Endodermal cell (in vitro differentiated cells): ENCODE measurements around the gene SHKBP1. TPM values are rescaled to one million over a fixed set of nuclear protein-coding genes. Genes with fewer than 3 reads are reported as not detected.
"Not testable (repeated sequence)": the region's sequence is repeated elsewhere in the genome, so short reads cannot be mapped to it uniquely, and the experiment has no call there.

ENCODE experiments used
- DNase-seq: peaks from one replicate; pipeline ENCODE4 v3.0.0-alpha.2; 2017
- H3K27ac ChIP-seq: 2 replicates; pipeline ENCODE4 v1.5.1; 2013; ENCODE audit warnings: mild to moderate bottlenecking, low read depth, low read length, moderate library complexity
- H3K27me3 ChIP-seq: 2 replicates; pipeline ENCODE4 v1.6.1; 2013; ENCODE audit warnings: mild to moderate bottlenecking, low read length, moderate library complexity; ENCODE audit not compliant: insufficient read depth, control insufficient read depth, poor library complexity, severe bottlenecking
- H3K36me3 ChIP-seq: 2 replicates; pipeline ENCODE4 v1.7.0; 2013; ENCODE audit warnings: mild to moderate bottlenecking, low read length, moderate library complexity; ENCODE audit not compliant: control insufficient read depth, insufficient read depth
- H3K4me1 ChIP-seq: one replicate; pipeline ENCODE4 v1.7.0; 2013; ENCODE audit warnings: low read length; ENCODE audit not compliant: control insufficient read depth, insufficient read depth
- H3K4me3 ChIP-seq: 2 replicates; pipeline ENCODE4 v1.5.1; 2013; ENCODE audit warnings: mild to moderate bottlenecking, low read length, moderate library complexity
- H3K9ac ChIP-seq: 2 replicates; pipeline ENCODE4 v1.6.1; 2013; ENCODE audit warnings: mild to moderate bottlenecking, low read length, moderate library complexity; ENCODE audit not compliant: poor library complexity, severe bottlenecking; ENCODE audit errors: extremely low read depth
- H3K9me3 ChIP-seq: 2 replicates; pipeline ENCODE4 v1.6.1; 2013; ENCODE audit warnings: mild to moderate bottlenecking, low read length, moderate library complexity; ENCODE audit not compliant: control insufficient read depth
- H3K27ac Mint-ChIP-seq: 2 replicates; pipeline ENCODE4 v1.8.0; 2020; ENCODE audit warnings: mixed read lengths
- H3K27me3 Mint-ChIP-seq: 2 replicates; pipeline ENCODE4 v1.8.0; 2021; ENCODE audit warnings: mild to moderate bottlenecking, mixed read lengths; ENCODE audit not compliant: insufficient read depth
- H3K36me3 Mint-ChIP-seq: 2 replicates; pipeline ENCODE4 v1.8.0; 2020; ENCODE audit warnings: low read depth, mixed read lengths
- H3K4me1 Mint-ChIP-seq: 2 replicates; pipeline ENCODE4 v1.8.0; 2020; ENCODE audit warnings: mixed read lengths
- H3K4me3 Mint-ChIP-seq: 2 replicates; pipeline ENCODE4 v1.8.0; 2020; ENCODE audit warnings: mild to moderate bottlenecking, moderate library complexity, mixed read lengths
- H3K9me3 Mint-ChIP-seq: 2 replicates; pipeline ENCODE4 v1.8.0; 2020; ENCODE audit warnings: mild to moderate bottlenecking, mixed read lengths
- WGBS, 2 experiments: methylation state at CpG; one replicate each; pipeline versions ENCODE4 v1.1.5 to v1.1.7; 2013; ENCODE audit warnings: missing lambda C conversion rate in 2 of 2, mixed read lengths in 1 of 2; ENCODE audit not compliant: insufficient coverage in 1 of 2, insufficient read length in 1 of 2; 5-methylcytosine and 5-hydroxymethylcytosine counted together
- total RNA-seq, 2 donors: library from RNA; stranded (reverse); fragmentation: NEBNext Ultra II Directional in 1 of 2; extraction: Animal tissue kit (Norgen Biotek cat#: 25700) in 1 of 2; gene quantifications; 2 replicates in 1 of 2; 3 replicates in 1 of 2; pipeline ENCODE4 v1.2.1, GENCODE V29; 2021
- TF ChIP-seq, protein P1 (sequence below): fragments of 200-600 bp; sonication (generic); conservative IDR thresholded peaks from 2 replicates; pipeline ENCODE4 v1.5.0; 2021; ENCODE audit warnings: antibody characterized with exemption, mild to moderate bottlenecking

SHKBP1 gene
- total RNA-seq, 2 donors from 2014 or later, result 110 TPM

DNA sequence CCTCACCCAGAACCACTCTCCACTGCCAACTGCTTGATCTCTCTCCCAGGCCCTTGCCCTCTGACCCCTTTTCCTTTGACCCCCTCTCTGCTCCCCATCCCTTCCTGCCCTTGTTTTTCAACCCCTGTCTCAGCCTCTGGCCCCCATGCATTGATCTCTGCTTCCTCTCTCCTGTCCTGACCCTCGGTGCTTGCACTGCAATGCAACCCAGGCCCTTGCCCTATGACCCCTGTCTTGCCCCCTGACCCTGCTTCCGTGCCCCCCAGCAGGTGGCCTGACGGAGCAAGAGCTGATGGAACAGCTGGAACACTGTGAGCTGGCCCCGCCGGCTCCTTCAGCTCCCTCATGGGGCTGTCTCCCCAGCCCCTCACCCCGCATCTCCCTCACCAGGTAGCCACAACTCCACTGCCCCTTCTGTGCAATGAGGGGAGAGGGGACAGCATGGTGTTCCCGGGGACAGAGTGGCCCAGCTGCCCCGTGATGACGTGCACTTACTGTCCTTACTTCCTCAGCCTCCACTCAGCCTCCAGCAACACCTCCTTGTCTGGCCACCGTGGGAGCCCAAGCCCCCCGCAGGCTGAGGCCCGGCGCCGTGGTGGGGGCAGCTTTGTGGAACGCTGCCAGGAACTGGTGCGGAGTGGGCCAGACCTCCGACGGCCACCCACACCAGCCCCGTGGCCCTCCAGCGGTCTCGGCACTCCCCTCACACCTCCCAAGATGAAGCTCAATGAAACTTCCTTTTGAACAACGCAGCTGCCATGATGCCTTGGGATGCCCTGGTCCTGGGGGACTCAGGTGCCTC lies 14.0 kb downstream of the SHKBP1 start:
- Mint-ChIP-seq H3K9me3 (peaks cover 1% of the 10 kb centered on the region), H3K27ac (no peak overlapping the region), H3K36me3 (peaks cover 38% of the 10 kb centered on the region), H3K27me3 (peaks cover 16% of the 10 kb centered on the region), H3K4me3 (no peak overlapping the region), H3K4me1 (no peaks in the 10 kb centered on the region)
- TF ChIP-seq, protein P1, sequence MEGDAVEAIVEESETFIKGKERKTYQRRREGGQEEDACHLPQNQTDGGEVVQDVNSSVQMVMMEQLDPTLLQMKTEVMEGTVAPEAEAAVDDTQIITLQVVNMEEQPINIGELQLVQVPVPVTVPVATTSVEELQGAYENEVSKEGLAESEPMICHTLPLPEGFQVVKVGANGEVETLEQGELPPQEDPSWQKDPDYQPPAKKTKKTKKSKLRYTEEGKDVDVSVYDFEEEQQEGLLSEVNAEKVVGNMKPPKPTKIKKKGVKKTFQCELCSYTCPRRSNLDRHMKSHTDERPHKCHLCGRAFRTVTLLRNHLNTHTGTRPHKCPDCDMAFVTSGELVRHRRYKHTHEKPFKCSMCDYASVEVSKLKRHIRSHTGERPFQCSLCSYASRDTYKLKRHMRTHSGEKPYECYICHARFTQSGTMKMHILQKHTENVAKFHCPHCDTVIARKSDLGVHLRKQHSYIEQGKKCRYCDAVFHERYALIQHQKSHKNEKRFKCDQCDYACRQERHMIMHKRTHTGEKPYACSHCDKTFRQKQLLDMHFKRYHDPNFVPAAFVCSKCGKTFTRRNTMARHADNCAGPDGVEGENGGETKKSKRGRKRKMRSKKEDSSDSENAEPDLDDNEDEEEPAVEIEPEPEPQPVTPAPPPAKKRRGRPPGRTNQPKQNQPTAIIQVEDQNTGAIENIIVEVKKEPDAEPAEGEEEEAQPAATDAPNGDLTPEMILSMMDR, result no peak
- peak overlapping the region; percentile 44 for H3K27ac ChIP-seq
- H3K9ac ChIP-seq, result no peak overlapping the region
- H3K36me3 ChIP-seq, result peaks cover 15% of the 10 kb centered on the region
- no peaks in the 10 kb centered on the region for H3K27me3 ChIP-seq
- H3K4me3 ChIP-seq, result no peak overlapping the region
- H3K4me1 ChIP-seq, result no peaks in the 10 kb centered on the region
- 92 to 94% methylated on average over 12 to 22 of the region's 22 CpGs for WGBS, 2 experiments
- DNase-seq, result peak; percentile 38
- no peaks in the 10 kb centered on the region for H3K9me3 ChIP-seq

DNA sequence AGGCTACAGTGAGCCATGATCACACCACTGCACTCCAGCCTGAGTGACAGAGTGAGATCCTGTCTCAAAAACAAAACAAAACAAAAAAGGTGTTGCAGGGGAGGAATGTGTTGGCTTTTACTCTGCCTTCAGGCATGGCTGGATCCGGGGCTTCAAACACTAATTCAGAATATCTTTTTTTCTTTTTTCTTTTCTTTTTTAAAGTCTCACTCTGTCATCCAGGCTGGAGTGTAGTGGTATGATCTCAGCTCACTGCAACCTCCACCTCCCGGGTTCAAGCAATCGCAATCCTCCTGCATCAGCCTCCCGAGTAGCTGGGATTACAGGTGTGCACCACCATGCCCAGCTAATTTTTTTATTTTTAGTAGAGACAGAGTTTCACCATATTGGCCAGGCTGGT lies 15.1 kb downstream of the SHKBP1 start:
- not testable (repeated sequence) for H3K27ac Mint-ChIP-seq, H3K4me3 ChIP-seq, H3K27me3 ChIP-seq, H3K4me3 Mint-ChIP-seq, H3K9me3 Mint-ChIP-seq, H3K27ac ChIP-seq, H3K4me1 ChIP-seq, H3K9ac ChIP-seq, H3K4me1 Mint-ChIP-seq, H3K9me3 ChIP-seq, DNase-seq
- Mint-ChIP-seq H3K27me3 (peaks cover 26% of the 10 kb centered on the region), H3K36me3 (peaks cover 29% of the 10 kb centered on the region)
- WGBS, 2 experiments, result 91 to 98% methylated on average over 3 to 4 of the region's 4 CpGs
- H3K36me3 ChIP-seq, result peaks cover 11% of the 10 kb centered on the region

DNA sequence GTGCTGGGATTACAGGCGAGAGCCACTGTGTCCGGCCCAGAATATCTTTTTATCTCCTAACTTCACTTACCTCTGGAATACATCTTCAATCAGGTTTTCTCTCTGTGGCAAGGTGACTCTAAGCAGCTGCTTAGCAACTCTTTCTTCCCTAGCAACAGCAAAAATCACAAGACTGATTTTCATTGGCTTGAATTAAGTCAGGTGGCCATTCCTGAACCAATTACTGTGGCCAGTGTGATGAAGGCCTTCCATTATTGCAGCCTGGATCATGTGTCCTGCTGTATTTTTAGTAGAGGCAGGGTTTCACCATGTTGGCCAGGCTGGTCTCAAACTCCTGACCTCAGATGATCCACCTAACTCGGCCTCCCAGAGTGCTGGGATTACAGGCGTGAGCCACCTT lies 15.5 kb downstream of the SHKBP1 start:
- peaks cover 24% of the 10 kb centered on the region for H3K36me3 Mint-ChIP-seq
- TF ChIP-seq, protein P1, result no peak
- no peak overlapping the region for H3K27ac Mint-ChIP-seq
- 87 to 93% methylated on average over 4 of the region's 4 CpGs for WGBS, 2 experiments
- Histone ChIP-seq H3K27ac (no peak overlapping the region), H3K27me3 (peaks cover 10% of the 10 kb centered on the region), H3K9ac (no peak overlapping the region), H3K4me1 (no peaks in the 10 kb centered on the region), H3K36me3 (peaks cover 7% of the 10 kb centered on the region), H3K4me3 (no peak overlapping the region), H3K9me3 (no peaks in the 10 kb centered on the region)
- peaks cover 1% of the 10 kb centered on the region for H3K9me3 Mint-ChIP-seq
- H3K4me1 Mint-ChIP-seq, result no peaks in the 10 kb centered on the region
- peaks cover 30% of the 10 kb centered on the region for H3K27me3 Mint-ChIP-seq
- DNase-seq, result peak; percentile 68
- no peak overlapping the region for H3K4me3 Mint-ChIP-seq
